Right lobe of liver (tissue), 6 donors: Measurements from ENCODE around the gene GALNT13. TPM values are rescaled to one million over a fixed set of nuclear protein-coding genes. Genes with fewer than 3 reads are reported as not detected.
A peak's percentile ranks its signal among the peaks of the same experiment; 100 is the strongest.

Source experiments
- ATAC-seq, 4 donors: fragments of 200-7000 bp; cut with Tn5 transposase; one replicate each; pipeline ENCODE4 v1.9.1; 2020; ENCODE audit warnings: mild to moderate bottlenecking in 4 of 4, moderate library complexity in 4 of 4
- DNase-seq, 3 donors: peaks; one replicate each; pipeline ENCODE4 v3.0.0-alpha.2; 2020
- H3K27ac ChIP-seq, 3 donors: fragments of 200-600 bp; one replicate each; pipeline ENCODE4 v1.8.0; 2022
- H3K27me3 ChIP-seq, 2 donors: fragments of 200-600 bp; one replicate each; pipeline ENCODE4 v1.8.0; 2022
- H3K36me3 ChIP-seq, 4 donors: fragments of 200-600 bp; sonication (generic) in 1 of 4; one replicate each; pipeline versions ENCODE4 v1.5.1 to v1.8.0; 2017 to 2022; ENCODE audit warnings: control low read depth in 1 of 4
- H3K4me1 ChIP-seq, 4 donors: fragments of 200-600 bp; sonication (generic) in 1 of 4; one replicate each; pipeline versions ENCODE4 v1.5.1 to v1.8.0; 2017 to 2022; ENCODE audit warnings: control low read depth in 1 of 4
- H3K4me3 ChIP-seq, 3 donors: fragments of 200-600 bp; one replicate each; pipeline ENCODE4 v1.8.0; 2022
- H3K9me3 ChIP-seq, 4 donors: fragments of 200-600 bp; sonication (generic) in 1 of 4; one replicate each; pipeline versions ENCODE4 v1.5.1 to v1.8.0; 2017 to 2022; ENCODE audit warnings: control low read depth in 1 of 4
- CTCF ChIP-seq, 4 donors: fragments of 200-600 bp in 3 of 4; fragments of 450-650 bp in 1 of 4; IDR thresholded peaks; one replicate each; pipeline versions ENCODE4 v1.5.1 to v1.8.0; 2016 to 2022; ENCODE audit warnings: antibody characterized with exemption in 4 of 4, mild to moderate bottlenecking in 2 of 4
- POLR2A ChIP-seq: fragments of 450-650 bp; IDR thresholded peaks from one replicate; pipeline ENCODE4 v1.6.1; 2017; ENCODE audit warnings: antibody characterized with exemption, mild to moderate bottlenecking
- WGBS: methylation state at CpG from one replicate; pipeline ENCODE4 v1.1.6; 2018; ENCODE audit warnings: low coverage, low lambda C conversion rate; ENCODE audit not compliant: insufficient coverage; ENCODE audit errors: missing lambda C conversion rate; 5-methylcytosine and 5-hydroxymethylcytosine counted together
- intact Hi-C, 2 donors: fragments of 100-400 bp; cut with DNase I; formaldehyde crosslinking; loops; one replicate each; pipeline versions ENCODE4 v1.11.2 to v1.14.1; 2022
- total RNA-seq, 6 experiments: library from RNA; depleted of rRNA in 2 of 6; stranded (reverse); fragments of >200 nt in 2 of 6; fragmentation: NEBNext Ultra II Directional in 3 of 6; extraction: Animal tissue kit (Norgen Biotek cat#: 25700) in 3 of 6; gene quantifications; one replicate each; pipeline versions ENCODE4 v1.1.0 to v1.2.4, GENCODE V29; 2016 to 2023
- donor health status: DM: no; HTN: yes; CAD: no.
- donor health status: DM: no; HTN: no; CAD: no.
- donor health status: DM: no; HTN: no; CAD: no.
- donor health status: DM: no; HTN: yes; CAD: no.
- donor health status: DM: no; HTN: yes; CAD: no.

GALNT13 gene
- total RNA-seq, 6 experiments from 2014 or later = not detected

- no peak for DNase-seq
- TF ChIP-seq CTCF (IDR thresholded peaks at IDR 0.05) = peak in 3 of 4 donors; percentile 40 to 41 (median 40)
- TF ChIP-seq POLR2A = no peak
- no peaks in the 10 kb centered on the region for H3K36me3 ChIP-seq
- no peaks in the 10 kb centered on the region for H3K9me3 ChIP-seq
- peaks cover 0 to 4% of the 10 kb centered on the region in 2 donors for H3K27me3 ChIP-seq
- no peak overlapping the region for H3K4me3 ChIP-seq
- H3K27ac ChIP-seq = no peak overlapping the region
- H3K4me1 ChIP-seq = no peaks in the 10 kb centered on the region
- intact Hi-C loops = no loop called here
- 7% methylated on average over 6 of the region's 7 CpGs for WGBS
- ATAC-seq = peak; percentile 49 to 74 (median 61)
Observed at GRCh38 chr2:154375579-154375931, 503.8 kb downstream of the GALNT13 start.

- no peak for DNase-seq
- ATAC-seq = no peak
- no peak for TF ChIP-seq CTCF (IDR thresholded peaks at IDR 0.05)
- no peak for TF ChIP-seq POLR2A
- H3K27ac ChIP-seq = no peak overlapping the region
- WGBS = 39% methylated on average over 2 of the region's 2 CpGs
- no peaks in the 10 kb centered on the region for H3K36me3 ChIP-seq
- H3K4me1 ChIP-seq = no peaks in the 10 kb centered on the region
- H3K9me3 ChIP-seq = no peaks in the 10 kb centered on the region
- H3K4me3 ChIP-seq = no peak overlapping the region
- H3K27me3 ChIP-seq = no peaks in the 10 kb centered on the region
- intact Hi-C loops = no loop called here
Observed at GRCh38 chr2:154381931-154382794, 510.4 kb downstream of the GALNT13 start.

- Histone ChIP-seq H3K27me3 (no peaks in the 10 kb centered on the region), H3K9me3 (no peaks in the 10 kb centered on the region), H3K27ac (no peak overlapping the region), H3K36me3 (no peaks in the 10 kb centered on the region), H3K4me3 (no peak overlapping the region), H3K4me1 (no peaks in the 10 kb centered on the region)
- intact Hi-C loops = no loop called here
- DNase-seq = no peak
- no peak for TF ChIP-seq CTCF (IDR thresholded peaks at IDR 0.05)
- TF ChIP-seq POLR2A = no peak
- no peak for ATAC-seq
Observed at GRCh38 chr2:154386186-154386585, 514.5 kb downstream of the GALNT13 start.

GRCh38 chr2:154391051-154391450 is 519.3 kb downstream of the GALNT13 start:
- TF ChIP-seq CTCF (IDR thresholded peaks at IDR 0.05) (no peak), POLR2A (no peak)
- intact Hi-C loops = no loop called here
- Histone ChIP-seq H3K9me3 (no peaks in the 10 kb centered on the region), H3K36me3 (no peaks in the 10 kb centered on the region), H3K4me3 (no peak overlapping the region), H3K4me1 (peaks cover 0 to 7% (median 0%) of the 10 kb centered on the region in 4 donors), H3K27me3 (no peaks in the 10 kb centered on the region), H3K27ac (no peak overlapping the region)
- DNase-seq (no peak), ATAC-seq (no peak)
- WGBS = 90% methylated on average over 1 of the region's 1 CpG
